GM12878 (cell line): ENCODE results near the gene BRD2. TPM values are rescaled to one million over a fixed set of nuclear protein-coding genes. Genes with fewer than 3 reads are reported as not detected.

Experiments
- BCL11A ChIP-seq: IDR thresholded peaks from 2 replicates; pipeline ENCODE4 v1.6.1; 2011; ENCODE audit warnings: low read depth, low read length
- CBX3 ChIP-seq: fragments of 200-600 bp; sonication (generic); IDR thresholded peaks from 2 replicates; pipeline ENCODE4 v1.6.1; 2016; ENCODE audit warnings: low read depth, borderline replicate concordance
- CHD2 ChIP-seq: IDR thresholded peaks from 2 replicates; pipeline ENCODE4 v1.6.1; 2011; ENCODE audit warnings: low read depth, low read length, improper control_type of control experiment, borderline replicate concordance
- CHD4 ChIP-seq: fragments of 200-600 bp; sonication (generic); IDR thresholded peaks from 2 replicates; pipeline ENCODE4 v1.6.1; 2016; ENCODE audit warnings: mild to moderate bottlenecking
- CREB1 ChIP-seq: IDR thresholded peaks from 2 replicates; pipeline ENCODE4 v1.6.1; 2012; ENCODE audit warnings: low read depth, mild to moderate bottlenecking, inconsistent platforms
- E4F1 ChIP-seq: fragments of 450-650 bp; IDR thresholded peaks from 2 replicates; pipeline ENCODE4 v1.6.1; 2018; ENCODE audit warnings: borderline replicate concordance, mild to moderate bottlenecking; ENCODE audit not compliant: partially characterized antibody
- EP300 ChIP-seq, 2 experiments: fragments of 150-350 bp in 1 of 2; IDR thresholded peaks; 2 replicates each; pipeline ENCODE4 v1.6.1; 2011 to 2012; ENCODE audit warnings: low read depth in 2 of 2, low read length in 2 of 2, borderline replicate concordance in 1 of 2, improper control_type of control experiment in 1 of 2, inconsistent platforms in 1 of 2; ENCODE audit not compliant: control insufficient read depth in 1 of 2
- EZH2 ChIP-seq: IDR thresholded peaks from 2 replicates; pipeline ENCODE4 v1.6.1; 2012; ENCODE audit warnings: low read depth, mild to moderate bottlenecking, control low read depth, inconsistent platforms, low read length, borderline replicate concordance; ENCODE audit not compliant: control insufficient read depth
- FOXK2 ChIP-seq: fragments of 450-650 bp; IDR thresholded peaks from 2 replicates; pipeline ENCODE4 v1.6.1; 2017; ENCODE audit warnings: mild to moderate bottlenecking, moderate library complexity
- IKZF2 ChIP-seq, 2 experiments: fragments of 450-650 bp; IDR thresholded peaks; 2 replicates each; pipeline ENCODE4 v1.6.1; 2017; ENCODE audit warnings: mild to moderate bottlenecking in 2 of 2, moderate library complexity in 2 of 2
- IRF4 ChIP-seq: IDR thresholded peaks from 2 replicates; pipeline ENCODE4 v1.6.1; 2011; ENCODE audit warnings: low read depth, low read length
- IRF5 ChIP-seq: fragments of 450-650 bp; IDR thresholded peaks from 2 replicates; pipeline ENCODE4 v1.6.1; 2017; ENCODE audit warnings: borderline replicate concordance
- KLF5 ChIP-seq: fragments of 450-650 bp; IDR thresholded peaks from 2 replicates; pipeline ENCODE4 v1.6.1; 2014; ENCODE audit warnings: mild to moderate bottlenecking; ENCODE audit not compliant: partially characterized antibody
- MTA2 ChIP-seq: fragments of 450-650 bp; IDR thresholded peaks from 2 replicates; pipeline ENCODE4 v1.6.1; 2016; ENCODE audit warnings: low read depth, mild to moderate bottlenecking, moderate library complexity
- MTA3 ChIP-seq: IDR thresholded peaks from 2 replicates; pipeline ENCODE4 v1.6.1; 2012; ENCODE audit warnings: low read length, inconsistent platforms, borderline replicate concordance
- NBN ChIP-seq: fragments of 450-650 bp; IDR thresholded peaks from 2 replicates; pipeline ENCODE4 v1.6.1; 2016
- NFYB ChIP-seq: IDR thresholded peaks from 2 replicates; pipeline ENCODE4 v1.6.1; 2011; ENCODE audit warnings: low read depth, mild to moderate bottlenecking, low read length, improper control_type of control experiment, moderate library complexity; ENCODE audit not compliant: insufficient read depth
- NR2F1 ChIP-seq: fragments of 450-650 bp; conservative IDR thresholded peaks from 2 replicates; pipeline ENCODE4 v1.6.1; 2017; ENCODE audit warnings: mild to moderate bottlenecking
- PAX5 ChIP-seq: IDR thresholded peaks from 2 replicates; pipeline ENCODE4 v1.6.1; 2011; ENCODE audit warnings: low read depth, low read length, borderline replicate concordance
- PAX8 ChIP-seq: fragments of 450-650 bp; IDR thresholded peaks from 2 replicates; pipeline ENCODE4 v1.6.1; 2017; ENCODE audit warnings: mild to moderate bottlenecking, moderate library complexity
- POLR2A ChIP-seq: IDR thresholded peaks from 2 replicates; pipeline ENCODE4 v1.6.1; 2011; ENCODE audit warnings: low read depth, mild to moderate bottlenecking, low read length
- RELA ChIP-seq: fragments of 450-650 bp; IDR thresholded peaks from 2 replicates; pipeline ENCODE4 v1.8.0; 2014; ENCODE audit warnings: borderline replicate concordance; ENCODE audit not compliant: partially characterized antibody
- REST ChIP-seq: IDR thresholded peaks from 2 replicates; pipeline ENCODE4 v1.6.1; 2012; ENCODE audit warnings: mild to moderate bottlenecking, low read depth, low read length
- TAF1 ChIP-seq: IDR thresholded peaks from 2 replicates; pipeline ENCODE4 v1.6.1; 2011; ENCODE audit warnings: mild to moderate bottlenecking, low read depth, low read length, borderline replicate concordance
- TCF7 ChIP-seq: IDR thresholded peaks from 2 replicates; pipeline ENCODE4 v1.6.1; 2014; ENCODE audit warnings: antibody characterized with exemption, borderline replicate concordance
- ZNF217 ChIP-seq: fragments of 450-650 bp; IDR thresholded peaks from 2 replicates; pipeline ENCODE4 v1.6.1; 2017; ENCODE audit warnings: antibody characterized with exemption, mild to moderate bottlenecking
- ZSCAN29 ChIP-seq: fragments of 450-650 bp; IDR thresholded peaks from 2 replicates; pipeline ENCODE4 v1.6.1; 2017; ENCODE audit warnings: mild to moderate bottlenecking, moderate library complexity
- polyA plus RNA-seq, 11 experiments: library from polyadenylated mRNA; depleted of rRNA in 4 of 11; unstranded in 6 of 11; stranded (reverse) in 5 of 11; fragments of >200 nt; fragmentation: Nextera tagmentation in 4 of 11; fragmentation: Illumina TruSeq in 1 of 11; extraction: Ambion mirVana in 4 of 11; extraction: Trizol in 1 of 11; gene quantifications; 1 replicate in 1 of 11; 2 replicates in 10 of 11; pipeline versions ENCODE4 v1.2.1 to v1.2.3, GENCODE V29; 2011 to 2016; ENCODE audit warnings: inconsistent platforms in 2 of 11, missing spikeins in 2 of 11, low read depth in 1 of 11
- total RNA-seq, 4 experiments: library from RNA; depleted of rRNA in 3 of 4; stranded (reverse); fragments of >200 nt in 3 of 4; fragmentation: Illumina TruSeq in 1 of 4; extraction: Trizol in 1 of 4; gene quantifications; 2 replicates each; pipeline versions ENCODE4 v1.2.1 to v1.2.3, GENCODE V29; 2013 to 2021

BRD2 gene
- total and polyA plus RNA-seq, 10 of the 15 experiments (the other 5 are each of a cell fraction or from before 2014, with no cell fraction given), result 32.2 to 239 (median 139) TPM

- TF ChIP-seq RELA (no peak), BCL11A (no peak), FOXK2 (no peak), NBN (peak; percentile 61; the same call in 1 of the 2 replicates), IKZF2 (IDR thresholded peaks at IDR 0.05) (no peak), EP300 (IDR thresholded peaks at IDR 0.05; ENCODE audit: borderline replicate concordance in 1 of 2, control insufficient read depth in 1 of 2, low read depth in 2 of 2, low read length in 2 of 2) (no peak), NR2F1 (no peak), MTA2 (no peak), CBX3 (no peak), TAF1 (no peak), EZH2 (no peak), PAX5 (no peak), KLF5 (no peak), IRF4 (no peak), E4F1 (no peak), CHD2 (no peak), MTA3 (no peak; the same call in 1 of the 2 replicates), ZSCAN29 (no peak), ZNF217 (no peak), POLR2A (no peak), CREB1 (no peak), IRF5 (no peak), REST (no peak), CHD4 (no peak), PAX8 (no peak), NFYB (no peak), TCF7 (no peak)
These were observed 16.4 kb downstream of the BRD2 start (continued) for GRCh38 chr6:32984622-32985389.
